ENCODE data around the gene PRRT4. TPM values are rescaled to one million over a fixed set of nuclear protein-coding genes. Genes with fewer than 3 reads are reported as not detected.

Gene PRRT4
- total RNA-seq, 1 experiment from 2014 or later = 0.24 TPM

GRCh38 chr7:128350708-128351295 lies 10.7 kb downstream of the PRRT4 start:
- Mint-ChIP-seq H3K4me3 (no peak overlapping the region), H3K4me1 (peaks cover 3 to 9% of the 10 kb centered on the region in 2 experiments; a peak in 3 of 4 replicates), H3K36me3 (ENCODE audit: insufficient read depth in 1 of 3, low read depth in 3 of 3) (no peaks in the 10 kb centered on the region), H3K27ac (no peak overlapping the region), H3K9me3 (no peaks in the 10 kb centered on the region), H3K27me3 (ENCODE audit: low read depth) (peaks cover 83% of the 10 kb centered on the region)
- Histone ChIP-seq H3K27ac (ENCODE audit: insufficient read length, low read depth, low read length) (no peak overlapping the region), H3K56ac (ENCODE audit: insufficient read length, low read depth, low read length) (no peak overlapping the region), H3K23ac (ENCODE audit: insufficient read length, low read depth, low read length) (no peak overlapping the region), H2AFZ (ENCODE audit: low read length) (no peak overlapping the region), H3K4me2 (ENCODE audit: insufficient read depth, insufficient read length, low read length) (no peak overlapping the region), H2BK15ac (ENCODE audit: low read depth, low read length) (no peak overlapping the region), H3K14ac (ENCODE audit: insufficient read depth, low read length) (no peak overlapping the region), H4K20me1 (ENCODE audit: control insufficient read depth, insufficient read depth, insufficient read length) (no peaks in the 10 kb centered on the region), H2BK12ac (ENCODE audit: insufficient read length, low read depth, low read length) (no peak overlapping the region), H4K5ac (ENCODE audit: insufficient read length, low read depth, low read length) (no peak overlapping the region), H3K4ac (ENCODE audit: low read depth, low read length) (no peak overlapping the region), H2BK120ac (ENCODE audit: low read depth, low read length, poor library complexity, severe bottlenecking) (no peak overlapping the region), H2AK5ac (ENCODE audit: insufficient read length, low read length) (no peak overlapping the region), H2BK5ac (ENCODE audit: insufficient read length, low read length) (no peak overlapping the region), H3K79me1 (ENCODE audit: insufficient read depth, low read depth, low read length, poor library complexity, severe bottlenecking) (no peaks in the 10 kb centered on the region), H3K4me1 (ENCODE audit: insufficient read depth, low read length) (no peaks in the 10 kb centered on the region), H3K23me2 (ENCODE audit: insufficient read length, low read depth, low read length, poor library complexity, severe bottlenecking) (peaks cover 3% of the 10 kb centered on the region), H3T11ph (ENCODE audit: low read length) (no peak overlapping the region), H4K91ac (ENCODE audit: insufficient read length, low read depth, low read length) (no peak overlapping the region), H3K9ac (ENCODE audit: extremely low read depth, insufficient read length, low read length) (no peak overlapping the region), H4K8ac (replicated peaks; ENCODE audit: insufficient read length, low read depth, low read length) (no peak overlapping the region), H3K79me2 (ENCODE audit: insufficient read depth, low read length) (0 out of 2 replicates have a peak, but pooled peaks cover 1% of the 10 kb centered on the region), H2BK20ac (ENCODE audit: low read depth, low read length, poor library complexity, severe bottlenecking) (no peak overlapping the region), H3K18ac (ENCODE audit: insufficient read length, low read depth, low read length) (no peak overlapping the region), H3K9me3 (ENCODE audit: control insufficient read depth, low read depth, low read length) (no peaks in the 10 kb centered on the region), H3K27me3 (ENCODE audit: insufficient read depth, low read length) (peaks cover 15% of the 10 kb centered on the region; the same call in 1 of the 2 replicates)
- no peak for DNase-seq
- WGBS (ENCODE audit: extremely low coverage, insufficient read length, low lambda C conversion rate) = no CpG with 5 or more reads among the region's 35 CpGs
- TF ChIP-seq, protein P1, sequence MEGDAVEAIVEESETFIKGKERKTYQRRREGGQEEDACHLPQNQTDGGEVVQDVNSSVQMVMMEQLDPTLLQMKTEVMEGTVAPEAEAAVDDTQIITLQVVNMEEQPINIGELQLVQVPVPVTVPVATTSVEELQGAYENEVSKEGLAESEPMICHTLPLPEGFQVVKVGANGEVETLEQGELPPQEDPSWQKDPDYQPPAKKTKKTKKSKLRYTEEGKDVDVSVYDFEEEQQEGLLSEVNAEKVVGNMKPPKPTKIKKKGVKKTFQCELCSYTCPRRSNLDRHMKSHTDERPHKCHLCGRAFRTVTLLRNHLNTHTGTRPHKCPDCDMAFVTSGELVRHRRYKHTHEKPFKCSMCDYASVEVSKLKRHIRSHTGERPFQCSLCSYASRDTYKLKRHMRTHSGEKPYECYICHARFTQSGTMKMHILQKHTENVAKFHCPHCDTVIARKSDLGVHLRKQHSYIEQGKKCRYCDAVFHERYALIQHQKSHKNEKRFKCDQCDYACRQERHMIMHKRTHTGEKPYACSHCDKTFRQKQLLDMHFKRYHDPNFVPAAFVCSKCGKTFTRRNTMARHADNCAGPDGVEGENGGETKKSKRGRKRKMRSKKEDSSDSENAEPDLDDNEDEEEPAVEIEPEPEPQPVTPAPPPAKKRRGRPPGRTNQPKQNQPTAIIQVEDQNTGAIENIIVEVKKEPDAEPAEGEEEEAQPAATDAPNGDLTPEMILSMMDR (conservative IDR thresholded peaks at IDR 0.05) = no peak

Measured in H9 (cell line).